Astrocyte (in vitro differentiated cells and primary cell): ENCODE results near the gene LRIG2. TPM values are rescaled to one million over a fixed set of nuclear protein-coding genes. Genes with fewer than 3 reads are reported as not detected.

Experiments used
- DNase-seq: peaks from one replicate; pipeline ENCODE4 v3.0.0-alpha.2; 2010; ENCODE audit warnings: low read depth
- FAIRE-seq: peaks from 2 replicates; lab custom pipeline; 2011; peaks lifted over from hg19 to GRCh38; lab: Jason Lieb, UNC
- H2AFZ ChIP-seq: 2 replicates; pipeline ENCODE4 v1.6.0; 2012; ENCODE audit warnings: low read depth, low read length, inconsistent platforms
- H3K27ac ChIP-seq: 2 replicates; pipeline ENCODE4 v1.5.1; 2011; ENCODE audit warnings: low read depth, low read length, inconsistent platforms
- H3K27me3 ChIP-seq: 2 replicates; pipeline ENCODE4 v1.6.0; 2011; ENCODE audit warnings: low read length, inconsistent platforms; ENCODE audit not compliant: insufficient read depth
- H3K36me3 ChIP-seq: 2 replicates; pipeline ENCODE4 v1.5.1; 2011; ENCODE audit warnings: low read length, inconsistent platforms; ENCODE audit not compliant: insufficient read depth
- H3K4me1 ChIP-seq: 2 replicates; pipeline ENCODE4 v1.5.1; 2011; ENCODE audit warnings: low read length, inconsistent platforms; ENCODE audit not compliant: insufficient read depth
- H3K4me2 ChIP-seq: 2 replicates; pipeline ENCODE4 v1.6.0; 2012; ENCODE audit warnings: low read length, inconsistent platforms
- H3K4me3 ChIP-seq: 2 replicates; pipeline ENCODE4 v1.5.1; 2011; ENCODE audit warnings: low read depth, mild to moderate bottlenecking, low read length, inconsistent platforms; ENCODE audit not compliant: insufficient read depth
- H3K79me2 ChIP-seq: 2 replicates; pipeline ENCODE4 v1.6.0; 2012; ENCODE audit warnings: mild to moderate bottlenecking, low read length, inconsistent platforms; ENCODE audit not compliant: insufficient read depth
- H3K9ac ChIP-seq: 2 replicates; pipeline ENCODE4 v1.6.0; 2012; ENCODE audit warnings: mild to moderate bottlenecking, low read length, inconsistent platforms
- H3K9me3 ChIP-seq: 2 replicates; pipeline ENCODE4 v1.5.1; 2012; ENCODE audit warnings: low read depth, mild to moderate bottlenecking, low read length, inconsistent platforms; ENCODE audit not compliant: insufficient read depth
- H4K20me1 ChIP-seq: 2 replicates; pipeline ENCODE4 v1.6.0; 2012; ENCODE audit warnings: low read length, inconsistent platforms; ENCODE audit not compliant: insufficient read depth
- H3K27ac Mint-ChIP-seq: one replicate; pipeline ENCODE4 v1.8.0; 2021; ENCODE audit warnings: mild to moderate bottlenecking, mixed read lengths; ENCODE audit not compliant: unreplicated experiment
- H3K27me3 Mint-ChIP-seq: one replicate; pipeline ENCODE4 v1.8.0; 2021; ENCODE audit warnings: low read depth, mixed read lengths; ENCODE audit not compliant: unreplicated experiment
- H3K36me3 Mint-ChIP-seq: one replicate; pipeline ENCODE4 v1.8.0; 2021; ENCODE audit warnings: low read depth, mixed read lengths; ENCODE audit not compliant: unreplicated experiment
- H3K4me1 Mint-ChIP-seq: one replicate; pipeline ENCODE4 v1.8.0; 2021; ENCODE audit warnings: low read depth, mixed read lengths; ENCODE audit not compliant: unreplicated experiment
- H3K4me3 Mint-ChIP-seq: one replicate; pipeline ENCODE4 v1.8.0; 2021; ENCODE audit warnings: mild to moderate bottlenecking, moderate library complexity, mixed read lengths; ENCODE audit not compliant: unreplicated experiment
- H3K9me3 Mint-ChIP-seq: one replicate; pipeline ENCODE4 v1.8.0; 2021; ENCODE audit warnings: mild to moderate bottlenecking, mixed read lengths; ENCODE audit not compliant: unreplicated experiment
- CTCF ChIP-seq: IDR thresholded peaks from 2 replicates; pipeline ENCODE4 v1.5.1; 2011; ENCODE audit warnings: low read depth, mild to moderate bottlenecking, inconsistent platforms, low read length, moderate library complexity; ENCODE audit not compliant: insufficient read depth
- EZH2 ChIP-seq: IDR thresholded peaks from 2 replicates; pipeline ENCODE4 v1.6.1; 2012; ENCODE audit warnings: mild to moderate bottlenecking, low read length, inconsistent platforms; ENCODE audit not compliant: insufficient read depth
- total RNA-seq: library from RNA; stranded (reverse); gene quantifications from 2 replicates; pipeline ENCODE4 v1.2.1, GENCODE V29; 2021

The LRIG2 gene
- total RNA-seq, 1 donor from 2014 or later, result 14.2 TPM

- Histone ChIP-seq H2AFZ (no peak overlapping the region), H3K79me2 (no peaks in the 10 kb centered on the region), H3K4me2 (no peak overlapping the region), H3K4me1 (no peaks in the 10 kb centered on the region), H3K9me3 (no peaks in the 10 kb centered on the region), H4K20me1 (no peaks in the 10 kb centered on the region), H3K27ac (no peak overlapping the region), H3K9ac (no peak overlapping the region), H3K4me3 (no peak overlapping the region), H3K36me3 (no peaks in the 10 kb centered on the region), H3K27me3 (peaks cover 2% of the 10 kb centered on the region)
- TF ChIP-seq EZH2 (no peak), CTCF (no peak)
- Mint-ChIP-seq H3K27me3 (no peaks in the 10 kb centered on the region), H3K36me3 (no peaks in the 10 kb centered on the region), H3K4me3 (no peak overlapping the region), H3K4me1 (no peaks in the 10 kb centered on the region), H3K27ac (no peak overlapping the region), H3K9me3 (peaks cover 9% of the 10 kb centered on the region)
- FAIRE-seq (no peak), DNase-seq (no peak)
These were observed 105.1 kb downstream of the LRIG2 start for GRCh38 chr1:113178106-113178505.

DNA sequence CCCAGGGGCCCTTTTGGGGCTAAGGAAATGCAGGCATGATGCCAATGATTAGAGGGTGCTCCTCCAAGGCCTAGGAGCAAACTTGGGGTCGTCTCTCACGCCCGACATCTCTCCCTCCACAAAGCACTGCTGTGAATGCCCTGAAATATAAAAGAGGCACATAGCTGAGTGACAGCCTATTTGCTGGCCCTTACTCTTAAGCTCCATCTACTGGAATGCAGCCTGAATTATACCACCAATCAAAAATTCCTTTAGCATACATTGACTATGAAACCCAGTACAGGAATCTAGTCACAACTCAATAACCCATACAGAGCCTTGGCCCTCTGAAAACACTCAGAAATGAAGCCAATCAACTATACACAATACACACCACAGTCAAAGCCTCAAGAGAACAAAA is 105.5 kb downstream of the LRIG2 start:
- H3K27me3 Mint-ChIP-seq, result no peaks in the 10 kb centered on the region
- Histone ChIP-seq H3K4me2 (no peak overlapping the region), H3K9me3 (no peaks in the 10 kb centered on the region), H2AFZ (no peak overlapping the region), H3K36me3 (no peaks in the 10 kb centered on the region), H4K20me1 (no peaks in the 10 kb centered on the region), H3K4me3 (no peak overlapping the region), H3K27me3 (peaks cover 2% of the 10 kb centered on the region), H3K79me2 (no peaks in the 10 kb centered on the region), H3K4me1 (no peaks in the 10 kb centered on the region), H3K9ac (no peak overlapping the region), H3K27ac (no peak overlapping the region)
- peak; percentile 9 for DNase-seq
- TF ChIP-seq CTCF, result peak; percentile 6
- TF ChIP-seq EZH2, result no peak
- H3K9me3 Mint-ChIP-seq, result peaks cover 9% of the 10 kb centered on the region
- no peak overlapping the region for H3K27ac Mint-ChIP-seq
- no peaks in the 10 kb centered on the region for H3K4me1 Mint-ChIP-seq
- no peaks in the 10 kb centered on the region for H3K36me3 Mint-ChIP-seq
- no peak for FAIRE-seq
- H3K4me3 Mint-ChIP-seq, result no peak overlapping the region

Other genes with a start within 250 kb of the LRIG2 start
- gene SLC16A1, start 117.0 kb upstream of the LRIG2 start, total RNA-seq, result 140 and 153 TPM in 2 replicates